Measurements from ENCODE around the gene TSEN15.
A peak's percentile ranks its signal among the peaks of the same experiment; 100 is the strongest.

Gene TSEN15

GRCh38 chr1:184116287-184116686 is 64.8 kb downstream of the TSEN15 start:
- DNase-seq (ENCODE audit: extremely low read depth, low read depth): no peak
- no peak for TF ChIP-seq CTCF (IDR thresholded peaks at IDR 0.05; ENCODE audit: low read depth, low read length)

GRCh38 chr1:184118046-184118445 is 66.5 kb downstream of the TSEN15 start:
- TF ChIP-seq CTCF (IDR thresholded peaks at IDR 0.05; ENCODE audit: low read depth, low read length): no peak
- DNase-seq (ENCODE audit: extremely low read depth, low read depth): peak; percentile 71

Measured in AG09319 (cell line).